GM23248 (cell line): ENCODE results near the gene LRRN4. TPM values are rescaled to one million over a fixed set of nuclear protein-coding genes. Genes with fewer than 3 reads are reported as not detected.
A peak's percentile ranks its signal among the peaks of the same experiment; 100 is the strongest.

Experiments
- DNase-seq: peaks from one replicate; pipeline ENCODE4 v3.0.0-alpha.2; 2015
- H2AFZ ChIP-seq: fragments of 200-600 bp; sonication (generic); 2 replicates; pipeline ENCODE4 v1.6.1; 2016; ENCODE audit warnings: antibody characterized with exemption
- H3F3A ChIP-seq: fragments of 200-600 bp; sonication (generic); 2 replicates; pipeline ENCODE4 v1.6.1; 2016; ENCODE audit warnings: mild to moderate bottlenecking, antibody characterized with exemption, mixed run types; ENCODE audit not compliant: insufficient read depth
- H3K27ac ChIP-seq: fragments of 200-600 bp; sonication (generic); 2 replicates; pipeline ENCODE4 v1.5.1; 2016; ENCODE audit warnings: mild to moderate bottlenecking
- H3K27me3 ChIP-seq: fragments of 200-600 bp; sonication (generic); replicated peaks from 2 replicates; pipeline ENCODE4 v1.6.1; 2016; ENCODE audit warnings: mild to moderate bottlenecking; ENCODE audit not compliant: insufficient read depth
- H3K36me3 ChIP-seq: fragments of 200-600 bp; sonication (generic); 2 replicates; pipeline ENCODE4 v1.6.1; 2016; ENCODE audit warnings: low read depth, mild to moderate bottlenecking
- H3K4me1 ChIP-seq: fragments of 200-600 bp; sonication (generic); 2 replicates; pipeline ENCODE4 v1.6.1; 2016; ENCODE audit warnings: mild to moderate bottlenecking; ENCODE audit not compliant: insufficient read depth
- H3K4me2 ChIP-seq: fragments of 200-600 bp; sonication (generic); one replicate; pipeline ENCODE4 v1.6.1; 2016; ENCODE audit warnings: mild to moderate bottlenecking; ENCODE audit not compliant: unreplicated experiment
- H3K4me3 ChIP-seq: fragments of 200-600 bp; sonication (generic); 2 replicates; pipeline ENCODE4 v1.5.1; 2016; ENCODE audit warnings: mild to moderate bottlenecking
- H3K79me2 ChIP-seq: fragments of 200-600 bp; sonication (generic); 2 replicates; pipeline ENCODE4 v1.6.1; 2016; ENCODE audit warnings: mild to moderate bottlenecking; ENCODE audit not compliant: insufficient read depth
- H3K9ac ChIP-seq: fragments of 200-600 bp; sonication (generic); 2 replicates; pipeline ENCODE4 v1.6.1; 2016; ENCODE audit warnings: mild to moderate bottlenecking
- H3K9me2 ChIP-seq: fragments of 200-600 bp; sonication (generic); 2 replicates; pipeline ENCODE4 v1.6.1; 2016; ENCODE audit warnings: mixed run types, mild to moderate bottlenecking, moderate library complexity; ENCODE audit not compliant: insufficient read depth
- H3K9me3 ChIP-seq: fragments of 200-600 bp; sonication (generic); one replicate; pipeline ENCODE4 v1.6.1; 2017; ENCODE audit warnings: low read depth
- H4K20me1 ChIP-seq: fragments of 200-600 bp; sonication (generic); 2 replicates; pipeline ENCODE4 v1.6.0; 2016; ENCODE audit not compliant: insufficient read depth
- EZH2 ChIP-seq: fragments of 200-600 bp; sonication (generic); IDR thresholded peaks from 2 replicates; pipeline ENCODE4 v1.6.1; 2018; ENCODE audit warnings: antibody characterized with exemption, mild to moderate bottlenecking; ENCODE audit not compliant: insufficient read depth, poor library complexity, severe bottlenecking
- EZH2phosphoT487 ChIP-seq: fragments of 200-600 bp; sonication (generic); IDR thresholded peaks from 2 replicates; pipeline ENCODE4 v1.6.1; 2018; ENCODE audit warnings: antibody characterized with exemption, moderate library complexity, mild to moderate bottlenecking, low read depth; ENCODE audit not compliant: insufficient read depth
- WGBS, 2 experiments: methylation state at CpG; one replicate each; pipeline ENCODE4 v1.1.6; 2015 to 2017; ENCODE audit warnings: low lambda C conversion rate in 2 of 2, low coverage in 1 of 2; ENCODE audit errors: missing lambda C conversion rate in 2 of 2; 5-methylcytosine and 5-hydroxymethylcytosine counted together
- in situ Hi-C: fragments of 300-500 bp; cut with MboI; formaldehyde crosslinking; loops from 2 replicates; pipeline ENCODE4 v1.15.0; 2020
- polyA plus RNA-seq: library from polyadenylated mRNA; unstranded; fragments of >200 nt; fragmentation: Nextera tagmentation; extraction: Ambion mirVana; gene quantifications from 2 replicates; pipeline ENCODE4 v1.2.1, GENCODE V29; 2016
- total RNA-seq: library from RNA; depleted of rRNA; stranded (reverse); fragments of >200 nt; shearing (Covaris generic); gene quantifications from 2 replicates; pipeline ENCODE4 v1.2.3, GENCODE V29; 2014

The LRRN4 gene
- total and polyA plus RNA-seq, 2 experiments from 2014 or later: not detected

DNA sequence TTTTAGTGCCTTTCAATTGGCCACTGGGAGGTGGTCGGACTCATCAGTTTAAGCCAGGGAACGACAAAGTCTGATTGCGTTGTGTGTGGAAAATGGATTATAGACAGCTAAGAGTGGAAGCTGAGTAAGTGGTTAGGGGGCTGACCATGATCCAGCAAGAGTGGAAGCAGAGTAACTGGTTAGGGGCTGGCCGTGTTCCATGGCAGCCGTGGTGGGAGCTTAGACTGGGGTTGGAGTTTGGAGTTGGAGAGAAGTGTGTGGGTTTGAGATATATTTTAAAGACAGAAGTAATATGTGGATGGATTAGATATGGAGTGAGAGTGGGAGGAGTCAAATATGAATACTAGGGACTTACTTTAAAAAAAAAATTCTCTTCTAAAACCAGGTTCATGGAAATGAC is 41.7 kb downstream of the LRRN4 start:
- no peaks in the 10 kb centered on the region for H3K27me3 ChIP-seq
- WGBS, 2 experiments: 85 to 88% methylated on average over 5 of the region's 5 CpGs
- in situ Hi-C loops: no loop called here
- peaks cover 96% of the 10 kb centered on the region for H3K79me2 ChIP-seq
- TF ChIP-seq EZH2phosphoT487 (no peak), EZH2 (no peak)
- H2AFZ ChIP-seq: no peak overlapping the region
- DNase-seq: no peak
- H3K4me2 ChIP-seq: no peak overlapping the region
- no peak overlapping the region for H3K27ac ChIP-seq
- no peak overlapping the region for H3K4me3 ChIP-seq
- H4K20me1 ChIP-seq: peaks cover 9% of the 10 kb centered on the region; the same call in 1 of the 2 replicates
- peaks cover 16% of the 10 kb centered on the region for H3F3A ChIP-seq
- no peaks in the 10 kb centered on the region for H3K9me2 ChIP-seq
- H3K9me3 ChIP-seq: no peaks in the 10 kb centered on the region
- H3K4me1 ChIP-seq: peaks cover 13% of the 10 kb centered on the region
- no peak overlapping the region for H3K9ac ChIP-seq
- H3K36me3 ChIP-seq: peaks cover 48% of the 10 kb centered on the region

DNA sequence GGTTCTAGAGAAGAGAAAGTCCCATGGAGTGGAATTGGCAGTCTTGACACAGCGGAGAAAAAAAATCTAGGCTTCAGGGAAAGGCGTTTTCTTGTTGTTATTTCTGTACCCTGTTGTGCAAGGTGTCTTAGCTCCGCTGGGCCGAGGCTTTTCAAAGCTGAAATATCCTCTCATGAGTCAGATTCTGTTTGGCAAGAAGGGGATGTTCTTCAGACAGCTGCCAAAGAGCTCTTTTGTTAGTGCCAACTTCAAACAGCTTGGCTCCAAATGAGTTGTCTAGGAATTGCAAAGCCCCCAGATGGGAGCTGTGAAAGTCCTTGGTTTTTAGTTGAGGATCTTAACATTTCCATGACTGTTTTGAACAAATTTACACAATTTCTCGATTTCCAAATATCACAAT is 45.6 kb downstream of the LRRN4 start:
- peak; percentile 98 for DNase-seq
- Histone ChIP-seq H3K4me3 (peak overlapping the region; percentile 88), H3K9me3 (no peaks in the 10 kb centered on the region), H3K9me2 (no peaks in the 10 kb centered on the region), H3K27ac (peak overlapping the region; percentile 72), H3K4me2 (peak overlapping the region; percentile 93), H4K20me1 (peaks cover 5% of the 10 kb centered on the region; the same call in 1 of the 2 replicates), H3K27me3 (no peaks in the 10 kb centered on the region), H3F3A (peaks cover 18% of the 10 kb centered on the region), H3K4me1 (peaks cover 18% of the 10 kb centered on the region), H3K79me2 (peaks cover 68% of the 10 kb centered on the region), H3K36me3 (peaks cover 30% of the 10 kb centered on the region), H2AFZ (no peak overlapping the region), H3K9ac (peak overlapping the region; percentile 92)
- in situ Hi-C loops: no loop called here
- 1 to 2% methylated on average over 5 of the region's 5 CpGs for WGBS, 2 experiments
- TF ChIP-seq EZH2phosphoT487 (no peak), EZH2 (no peak)

DNA sequence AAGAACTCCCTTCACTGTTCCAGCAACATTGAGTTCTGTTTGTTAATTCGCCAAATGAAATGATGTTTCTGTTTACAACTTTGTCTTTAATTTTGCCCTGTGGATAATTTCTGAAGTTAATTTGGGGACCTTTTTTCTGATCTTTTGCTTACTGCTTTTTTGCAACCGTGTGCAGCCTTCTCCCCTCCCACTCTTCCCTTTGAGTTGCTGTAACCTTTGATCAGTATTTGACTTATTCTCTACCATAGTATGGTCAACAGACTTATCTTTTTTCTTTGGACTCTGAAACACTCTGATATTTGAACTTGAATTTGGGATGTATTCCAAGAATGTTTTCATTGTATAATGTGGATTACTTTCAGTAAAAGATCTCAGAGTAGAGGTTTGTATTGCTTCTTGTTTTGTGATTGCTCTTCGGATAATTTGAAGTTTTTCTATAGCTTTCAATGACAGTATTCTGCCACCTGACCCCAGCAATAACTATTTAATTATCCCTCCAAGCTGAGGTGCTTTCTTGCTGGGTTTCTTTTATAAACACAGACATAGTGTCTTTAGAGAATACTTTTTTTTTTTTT is 46.2 kb downstream of the LRRN4 start:
- peaks cover 22% of the 10 kb centered on the region for H3F3A ChIP-seq
- H3K9me3 ChIP-seq: no peaks in the 10 kb centered on the region
- in situ Hi-C loops: no loop called here
- peak overlapping the region; percentile 93 for H3K4me2 ChIP-seq
- peaks cover 5% of the 10 kb centered on the region; the same call in 1 of the 2 replicates for H4K20me1 ChIP-seq
- 1 to 4% methylated on average over 3 of the region's 3 CpGs for WGBS, 2 experiments
- no peak for TF ChIP-seq EZH2phosphoT487
- TF ChIP-seq EZH2: no peak
- H3K9ac ChIP-seq: peak overlapping the region; percentile 92
- H3K27ac ChIP-seq: peak overlapping the region; percentile 72
- H3K4me1 ChIP-seq: peaks cover 18% of the 10 kb centered on the region
- H2AFZ ChIP-seq: no peak overlapping the region
- peaks cover 62% of the 10 kb centered on the region for H3K79me2 ChIP-seq
- peak; percentile 24 for DNase-seq
- no peaks in the 10 kb centered on the region for H3K9me2 ChIP-seq
- H3K27me3 ChIP-seq: no peaks in the 10 kb centered on the region
- peaks cover 27% of the 10 kb centered on the region for H3K36me3 ChIP-seq
- H3K4me3 ChIP-seq: peak overlapping the region; percentile 88

DNA sequence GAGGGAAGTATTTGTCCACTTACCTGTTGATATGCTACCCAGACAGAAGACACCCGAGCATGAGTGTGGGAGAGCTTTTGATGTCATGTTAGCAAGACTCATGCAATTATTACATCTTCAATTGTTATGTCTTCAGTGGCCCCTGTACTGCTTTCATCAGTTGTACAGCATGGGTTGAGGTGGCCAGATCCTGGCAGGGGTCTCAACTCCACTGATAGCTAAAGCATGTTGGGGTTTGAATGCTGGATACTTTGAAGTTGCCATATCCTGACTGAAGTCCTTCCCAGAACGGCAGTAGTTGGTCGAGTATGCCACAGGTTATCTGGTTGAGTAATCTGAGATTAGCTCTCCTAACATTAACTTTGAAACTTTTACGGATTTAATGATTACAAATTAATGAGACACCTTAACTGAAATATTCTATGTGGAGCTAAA is 46.7 kb downstream of the LRRN4 start:
- H3K4me2 ChIP-seq: peak overlapping the region; percentile 93
- in situ Hi-C loops: no loop called here
- peaks cover 18% of the 10 kb centered on the region for H3K4me1 ChIP-seq
- peaks cover 5% of the 10 kb centered on the region; the same call in 1 of the 2 replicates for H4K20me1 ChIP-seq
- peak overlapping the region; percentile 92 for H3K9ac ChIP-seq
- no peaks in the 10 kb centered on the region for H3K9me3 ChIP-seq
- 0 to 4% methylated on average over 4 of the region's 4 CpGs for WGBS, 2 experiments
- DNase-seq: peak; percentile 47
- H3F3A ChIP-seq: peaks cover 22% of the 10 kb centered on the region
- H3K27ac ChIP-seq: peak overlapping the region; percentile 72
- H3K27me3 ChIP-seq: no peaks in the 10 kb centered on the region
- TF ChIP-seq EZH2 (no peak), EZH2phosphoT487 (no peak)
- peak overlapping the region; percentile 88 for H3K4me3 ChIP-seq
- peaks cover 22% of the 10 kb centered on the region for H3K36me3 ChIP-seq
- H3K9me2 ChIP-seq: no peaks in the 10 kb centered on the region
- no peak overlapping the region for H2AFZ ChIP-seq
- peaks cover 57% of the 10 kb centered on the region for H3K79me2 ChIP-seq
